HG03196 (cell line): Measurements from ENCODE around the gene RNF224.
A peak's percentile ranks its signal among the peaks of the same experiment; 100 is the strongest.
"Not testable (repeated sequence)": the region's sequence is repeated elsewhere in the genome, so short reads cannot be mapped to it uniquely, and the experiment has no call there.

Source experiments
- ATAC-seq: cut with Tn5 transposase; IDR thresholded peaks from one replicate; pipeline ENCODE4 v1.9.1; 2021; ENCODE audit not compliant: unreplicated experiment

The RNF224 gene

GRCh38 chr9:137237759-137238726 lies 10.7 kb downstream of the RNF224 start:
- ATAC-seq, result no peak

- ATAC-seq, result not testable (repeated sequence)
These were observed 12.4 kb downstream of the RNF224 start for GRCh38 chr9:137239541-137240200.

GRCh38 chr9:137240318-137240840 lies 13.1 kb downstream of the RNF224 start:
- ATAC-seq, result peak; percentile 21

- peak; percentile 69 for ATAC-seq
These were observed 13.7 kb downstream of the RNF224 start, which contains the start of gene TUBB4B for GRCh38 chr9:137240841-137241489. Gene TUBB4B (plus strand): TSS chr9:137241287. CDS start chr9:137241361, 74 bp downstream.

- ATAC-seq, result peak; percentile 6
These were observed 14.4 kb downstream of the RNF224 start for GRCh38 chr9:137241490-137242268.

GRCh38 chr9:137242269-137243203 lies 15.2 kb downstream of the RNF224 start:
- no peak for ATAC-seq

GRCh38 chr9:137243266-137243625 lies 15.9 kb downstream of the RNF224 start:
- not testable (repeated sequence) for ATAC-seq

- ATAC-seq, result no peak
These were observed 16.6 kb downstream of the RNF224 start for GRCh38 chr9:137243626-137244485.

GRCh38 chr9:137244486-137245449 lies 17.5 kb downstream of the RNF224 start:
- no peak for ATAC-seq

- no peak for ATAC-seq
These were observed 18.4 kb downstream of the RNF224 start for GRCh38 chr9:137245450-137246421.

GRCh38 chr9:137247135-137247915 lies 20.0 kb downstream of the RNF224 start:
- no peak for ATAC-seq

- no peak for ATAC-seq
These were observed 20.5 kb downstream of the RNF224 start for GRCh38 chr9:137247916-137248175.

- no peak for ATAC-seq
These were observed 23.3 kb downstream of the RNF224 start for GRCh38 chr9:137250329-137251193.

GRCh38 chr9:137251194-137251461 lies 23.8 kb downstream of the RNF224 start, which contains the start of gene STPG3:
Gene STPG3 (plus strand): TSS chr9:137251286. CDS start chr9:137251287, 1 bp downstream.
- ATAC-seq, result no peak
